Uterus (tissue), 4 donors: Measurements from ENCODE around the gene CFAP97. TPM values are rescaled to one million over a fixed set of nuclear protein-coding genes. Genes with fewer than 3 reads are reported as not detected.

Experiments
- DNase-seq, 2 donors: peaks; one replicate each; pipeline ENCODE4 v3.0.0-alpha.2; 2019 to 2020
- H3K27ac ChIP-seq, 2 donors: fragments of 200-600 bp; sonication (generic); 1 replicate in 1 of 2; 2 replicates in 1 of 2; pipeline ENCODE4 v1.5.1; 2016 to 2018
- H3K27me3 ChIP-seq, 2 donors: fragments of 200-600 bp; sonication (generic); one replicate each; pipeline ENCODE4 v1.5.1; 2018 to 2019; ENCODE audit warnings: control low read depth in 1 of 2
- H3K36me3 ChIP-seq, 2 donors: fragments of 200-600 bp; sonication (generic); one replicate each; pipeline ENCODE4 v1.5.1; 2019; ENCODE audit warnings: control low read depth in 1 of 2
- H3K4me1 ChIP-seq, 2 donors: fragments of 200-600 bp; sonication (generic); one replicate each; pipeline ENCODE4 v1.5.1; 2018 to 2019; ENCODE audit warnings: control low read depth in 1 of 2
- H3K4me3 ChIP-seq, 2 donors: fragments of 200-600 bp; sonication (generic); 1 replicate in 1 of 2; 2 replicates in 1 of 2; pipeline ENCODE4 v1.5.1; 2018 to 2019; ENCODE audit warnings: mild to moderate bottlenecking in 1 of 2
- H3K9me3 ChIP-seq, 2 donors: fragments of 200-600 bp; sonication (generic); one replicate each; pipeline ENCODE4 v1.5.1; 2019; ENCODE audit warnings: control low read depth in 1 of 2
- CTCF ChIP-seq, 4 experiments: fragments of 200-600 bp in 2 of 4; fragments of 450-650 bp in 2 of 4; sonication (generic) in 2 of 4; IDR thresholded peaks; one replicate each; pipeline ENCODE4 v1.5.1; 2016 to 2019; ENCODE audit warnings: antibody characterized with exemption in 4 of 4, mild to moderate bottlenecking in 2 of 4, moderate library complexity in 1 of 4
- POLR2A ChIP-seq, 2 donors: fragments of 450-650 bp; IDR thresholded peaks; one replicate each; pipeline ENCODE4 v1.6.1; 2016; ENCODE audit warnings: antibody characterized with exemption in 2 of 2, mild to moderate bottlenecking in 1 of 2, moderate library complexity in 1 of 2
- intact Hi-C: fragments of 100-400 bp; cut with DNase I; formaldehyde crosslinking; loops from one replicate; pipeline ENCODE4 v1.15.1; 2023; ENCODE audit warnings: low total_unique reads
- total RNA-seq, 4 donors: library from RNA; depleted of rRNA in 3 of 4; stranded (reverse); fragments of >200 nt in 3 of 4; gene quantifications; one replicate each; pipeline versions ENCODE4 v1.1.0 to v1.2.4, GENCODE V29; 2014 to 2023
- donor health status: DM: yes; HTN: yes; CAD: no.

The CFAP97 gene
- total RNA-seq, 4 donors from 2014 or later: 20.9 to 63.1 (median 42.0) TPM

- no peak overlapping the region for H3K27ac ChIP-seq
Observed at GRCh38 chr4:185238215-185238681, 34.4 kb upstream of the CFAP97 start.

GRCh38 chr4:185237175-185237574 lies 33.4 kb upstream of the CFAP97 start:
- TF ChIP-seq POLR2A (IDR thresholded peaks at IDR 0.05) (no peak), CTCF (IDR thresholded peaks at IDR 0.05) (no peak)
- Histone ChIP-seq H3K27ac (peak overlapping the region in 1 of 2 donors; percentile 64), H3K36me3 (no peaks in the 10 kb centered on the region), H3K9me3 (no peaks in the 10 kb centered on the region), H3K27me3 (no peaks in the 10 kb centered on the region), H3K4me3 (no peak overlapping the region), H3K4me1 (peaks cover 0 to 5% of the 10 kb centered on the region in 2 donors)
- no peak for DNase-seq
- intact Hi-C loops: no loop called here

More at GRCh38 chr4:185238215-185238681, 34.4 kb upstream of the CFAP97 start:
- no peak for TF ChIP-seq POLR2A (IDR thresholded peaks at IDR 0.05)
- TF ChIP-seq CTCF (IDR thresholded peaks at IDR 0.05): no peak
- H3K4me1 ChIP-seq: peaks cover 0 to 5% of the 10 kb centered on the region in 2 donors
- H3K27me3 ChIP-seq: no peaks in the 10 kb centered on the region
- no peaks in the 10 kb centered on the region for H3K36me3 ChIP-seq
- intact Hi-C loops: no loop called here
- no peak for DNase-seq
- no peak overlapping the region for H3K4me3 ChIP-seq
- no peaks in the 10 kb centered on the region for H3K9me3 ChIP-seq

- TF ChIP-seq CTCF (IDR thresholded peaks at IDR 0.05): no peak
- no peak for TF ChIP-seq POLR2A (IDR thresholded peaks at IDR 0.05)
- intact Hi-C loops: no loop called here
- Histone ChIP-seq H3K9me3 (no peaks in the 10 kb centered on the region), H3K27ac (peak overlapping the region in 1 of 2 donors; percentile 64), H3K4me1 (peaks cover 0 to 5% of the 10 kb centered on the region in 2 donors), H3K27me3 (no peaks in the 10 kb centered on the region), H3K36me3 (no peaks in the 10 kb centered on the region), H3K4me3 (no peak overlapping the region)
- DNase-seq: no peak
Observed at GRCh38 chr4:185235843-185236503, 32.2 kb upstream of the CFAP97 start.

- H3K9me3 ChIP-seq: no peaks in the 10 kb centered on the region
- H3K27me3 ChIP-seq: no peaks in the 10 kb centered on the region
- H3K36me3 ChIP-seq: no peaks in the 10 kb centered on the region
- H3K27ac ChIP-seq: peak overlapping the region in 1 of 2 donors; percentile 64
- DNase-seq: no peak
- H3K4me3 ChIP-seq: no peak overlapping the region
- H3K4me1 ChIP-seq: peaks cover 0 to 5% of the 10 kb centered on the region in 2 donors
- intact Hi-C loops: no loop called here
- TF ChIP-seq POLR2A (IDR thresholded peaks at IDR 0.05) (no peak), CTCF (IDR thresholded peaks at IDR 0.05) (no peak)
Observed at GRCh38 chr4:185235119-185235842, 31.5 kb upstream of the CFAP97 start.

GRCh38 chr4:185232370-185232769 lies 28.6 kb upstream of the CFAP97 start:
- no peaks in the 10 kb centered on the region for H3K27me3 ChIP-seq
- H3K9me3 ChIP-seq: no peaks in the 10 kb centered on the region
- TF ChIP-seq POLR2A (IDR thresholded peaks at IDR 0.05) (no peak), CTCF (IDR thresholded peaks at IDR 0.05) (no peak)
- DNase-seq: no peak
- intact Hi-C loops: no loop called here
- H3K36me3 ChIP-seq: no peaks in the 10 kb centered on the region
- H3K4me1 ChIP-seq: peaks cover 0 to 2% of the 10 kb centered on the region in 2 donors
- no peak overlapping the region for H3K4me3 ChIP-seq
- no peak overlapping the region for H3K27ac ChIP-seq
